H9 (cell line): ENCODE data around the gene LHPP. TPM values are rescaled to one million over a fixed set of nuclear protein-coding genes. Genes with fewer than 3 reads are reported as not detected.

Experiments used
- DNase-seq: peaks from one replicate; pipeline ENCODE4 v3.0.0-alpha.2; 2017
- H2AFZ ChIP-seq: one replicate; pipeline ENCODE4 v1.6.1; 2013; ENCODE audit warnings: mild to moderate bottlenecking, low read length, control low read depth, moderate library complexity
- H2AK5ac ChIP-seq: 2 replicates; pipeline ENCODE4 v1.6.1; 2013; ENCODE audit warnings: low read length, control low read depth, mixed read lengths; ENCODE audit not compliant: insufficient read length
- H2BK120ac ChIP-seq: one replicate; pipeline ENCODE4 v1.6.1; 2013; ENCODE audit warnings: low read depth, mild to moderate bottlenecking, low read length, control low read depth, inconsistent platforms; ENCODE audit not compliant: poor library complexity, severe bottlenecking
- H2BK12ac ChIP-seq: 2 replicates; pipeline ENCODE4 v1.6.1; 2013; ENCODE audit warnings: low read length, control low read depth, mixed read lengths, low read depth; ENCODE audit not compliant: insufficient read length
- H2BK15ac ChIP-seq: 2 replicates; pipeline ENCODE4 v1.6.1; 2013; ENCODE audit warnings: low read depth, low read length, control low read depth
- H2BK20ac ChIP-seq: one replicate; pipeline ENCODE4 v1.6.1; 2013; ENCODE audit warnings: low read depth, mild to moderate bottlenecking, low read length, control low read depth, inconsistent platforms; ENCODE audit not compliant: poor library complexity, severe bottlenecking
- H2BK5ac ChIP-seq: 2 replicates; pipeline ENCODE4 v1.6.1; 2013; ENCODE audit warnings: low read length, control low read depth, mixed read lengths; ENCODE audit not compliant: insufficient read length
- H3K14ac ChIP-seq: 2 replicates; pipeline ENCODE4 v1.6.1; 2013; ENCODE audit warnings: low read length, control low read depth; ENCODE audit not compliant: insufficient read depth
- H3K18ac ChIP-seq: 2 replicates; pipeline ENCODE4 v1.6.1; 2013; ENCODE audit warnings: low read depth, mild to moderate bottlenecking, mixed read lengths, low read length, control low read depth; ENCODE audit not compliant: insufficient read length
- H3K23ac ChIP-seq: 2 replicates; pipeline ENCODE4 v1.6.1; 2013; ENCODE audit warnings: low read length, control low read depth, mixed read lengths, low read depth; ENCODE audit not compliant: insufficient read length
- H3K23me2 ChIP-seq: 2 replicates; pipeline ENCODE4 v1.6.1; 2013; ENCODE audit warnings: low read depth, mild to moderate bottlenecking, mixed read lengths, low read length, control low read depth; ENCODE audit not compliant: insufficient read length, poor library complexity, severe bottlenecking
- H3K27ac ChIP-seq: 2 replicates; pipeline ENCODE4 v1.5.1; 2013; ENCODE audit warnings: low read length, control low read depth, mixed read lengths, low read depth; ENCODE audit not compliant: insufficient read length
- H3K27me3 ChIP-seq: 2 replicates; pipeline ENCODE4 v1.6.1; 2013; ENCODE audit warnings: low read length, control low read depth, inconsistent platforms; ENCODE audit not compliant: insufficient read depth
- H3K4ac ChIP-seq: 2 replicates; pipeline ENCODE4 v1.6.1; 2013; ENCODE audit warnings: low read depth, mild to moderate bottlenecking, control low read depth, inconsistent platforms, low read length, moderate library complexity
- H3K4me1 ChIP-seq: 2 replicates; pipeline ENCODE4 v1.6.1; 2013; ENCODE audit warnings: low read length, control low read depth, inconsistent platforms; ENCODE audit not compliant: insufficient read depth
- H3K4me2 ChIP-seq: 2 replicates; pipeline ENCODE4 v1.6.1; 2013; ENCODE audit warnings: low read length, control low read depth, mixed read lengths; ENCODE audit not compliant: insufficient read length, insufficient read depth
- H3K56ac ChIP-seq: 2 replicates; pipeline ENCODE4 v1.6.1; 2013; ENCODE audit warnings: low read depth, mild to moderate bottlenecking, mixed read lengths, low read length, control low read depth; ENCODE audit not compliant: insufficient read length
- H3K79me1 ChIP-seq: 2 replicates; pipeline ENCODE4 v1.6.1; 2013; ENCODE audit warnings: low read depth, mild to moderate bottlenecking, moderate library complexity, low read length, control low read depth, inconsistent platforms; ENCODE audit not compliant: insufficient read depth, poor library complexity, severe bottlenecking
- H3K79me2 ChIP-seq: 2 replicates; pipeline ENCODE4 v1.6.1; 2013; ENCODE audit warnings: low read length, control low read depth, inconsistent platforms; ENCODE audit not compliant: insufficient read depth
- H3K9ac ChIP-seq: 2 replicates; pipeline ENCODE4 v1.6.1; 2013; ENCODE audit warnings: low read length, control low read depth, mixed read lengths; ENCODE audit not compliant: insufficient read length; ENCODE audit errors: extremely low read depth
- H3K9me3 ChIP-seq: one replicate; pipeline ENCODE4 v1.6.1; 2013; ENCODE audit warnings: low read depth, low read length, inconsistent platforms; ENCODE audit not compliant: control insufficient read depth
- H3T11ph ChIP-seq: one replicate; pipeline ENCODE4 v1.6.1; 2013; ENCODE audit warnings: mild to moderate bottlenecking, low read length, control low read depth, inconsistent platforms
- H4K20me1 ChIP-seq: one replicate; pipeline ENCODE4 v1.6.1; 2013; ENCODE audit not compliant: control insufficient read depth, insufficient read length, insufficient read depth
- H4K5ac ChIP-seq: 2 replicates; pipeline ENCODE4 v1.6.1; 2013; ENCODE audit warnings: low read depth, mild to moderate bottlenecking, mixed read lengths, low read length, control low read depth; ENCODE audit not compliant: insufficient read length
- H4K8ac ChIP-seq: replicated peaks from 2 replicates; pipeline ENCODE4 v1.6.1; 2013; ENCODE audit warnings: low read length, control low read depth, mixed read lengths, low read depth; ENCODE audit not compliant: insufficient read length
- H4K91ac ChIP-seq: 2 replicates; pipeline ENCODE4 v1.6.1; 2013; ENCODE audit warnings: low read depth, mild to moderate bottlenecking, moderate library complexity, mixed read lengths, low read length, control low read depth; ENCODE audit not compliant: insufficient read length
- H3K27ac Mint-ChIP-seq, 3 experiments: 2 replicates in 2 of 3; 3 replicates in 1 of 3; pipeline ENCODE4 v1.8.0; 2020 to 2021; ENCODE audit warnings: mixed read lengths in 3 of 3, mild to moderate bottlenecking in 1 of 3, moderate library complexity in 1 of 3
- H3K27me3 Mint-ChIP-seq: 2 replicates; pipeline ENCODE4 v1.8.0; 2021; ENCODE audit warnings: low read depth, mild to moderate bottlenecking, moderate library complexity, mixed read lengths
- H3K36me3 Mint-ChIP-seq, 3 experiments: 2 replicates in 2 of 3; 3 replicates in 1 of 3; pipeline ENCODE4 v1.8.0; 2020 to 2021; ENCODE audit warnings: low read depth in 3 of 3, mixed read lengths in 3 of 3; ENCODE audit not compliant: insufficient read depth in 1 of 3
- H3K4me1 Mint-ChIP-seq, 2 experiments: 2 replicates each; pipeline ENCODE4 v1.8.0; 2020; ENCODE audit warnings: mixed read lengths in 2 of 2
- H3K4me3 Mint-ChIP-seq, 2 experiments: 2 replicates in 1 of 2; 3 replicates in 1 of 2; pipeline ENCODE4 v1.8.0; 2020 to 2021; ENCODE audit warnings: mild to moderate bottlenecking in 2 of 2, mixed read lengths in 2 of 2, moderate library complexity in 1 of 2
- H3K9me3 Mint-ChIP-seq, 2 experiments: 2 replicates in 1 of 2; 3 replicates in 1 of 2; pipeline ENCODE4 v1.8.0; 2020; ENCODE audit warnings: mild to moderate bottlenecking in 2 of 2, mixed read lengths in 2 of 2, moderate library complexity in 1 of 2
- CTCF ChIP-seq: fragments of 200-600 bp; sonication (generic); conservative IDR thresholded peaks from 3 replicates; pipeline ENCODE4 v1.8.0; 2021; ENCODE audit warnings: antibody characterized with exemption, mild to moderate bottlenecking
- WGBS: extraction: QIAGEN DNeasy Blood & Tissue Kit; methylation state at CpG from one replicate; pipeline ENCODE4 v1.1.7; 2013; ENCODE audit warnings: missing lambda C conversion rate, low lambda C conversion rate, mixed read lengths; ENCODE audit not compliant: insufficient read length; ENCODE audit errors: extremely low coverage; 5-methylcytosine and 5-hydroxymethylcytosine counted together
- total RNA-seq: library from RNA; stranded (reverse); gene quantifications from 2 replicates; pipeline ENCODE4 v1.2.1, GENCODE V29; 2021

LHPP gene
- total RNA-seq, 1 experiment from 2014 or later, result 29.6 TPM

- no peak overlapping the region for H4K5ac ChIP-seq
- no peak overlapping the region for H3K4ac ChIP-seq
- no peak overlapping the region for H3K23ac ChIP-seq
- H3K27me3 ChIP-seq, result no peaks in the 10 kb centered on the region
- no peaks in the 10 kb centered on the region for H3K79me2 ChIP-seq
- no peak overlapping the region for H2BK12ac ChIP-seq
- no peak for TF ChIP-seq CTCF
- H4K91ac ChIP-seq, result no peak overlapping the region
- no peak overlapping the region for H2BK20ac ChIP-seq
- no peak overlapping the region for H2BK15ac ChIP-seq
- Mint-ChIP-seq H3K27me3 (no peaks in the 10 kb centered on the region), H3K4me1 (peaks cover 29 to 47% of the 10 kb centered on the region in 2 experiments), H3K36me3 (0 out of 7 replicates have a peak, but pooled peaks cover 0 to 2% (median 0%) of the 10 kb centered on the region in 3 experiments), H3K4me3 (no peak overlapping the region), H3K27ac (peak overlapping the region in 2 of 3 experiments; percentile 68 to 89; a peak in 2 of 7 replicates), H3K9me3 (no peaks in the 10 kb centered on the region)
- peaks cover 2% of the 10 kb centered on the region for H4K20me1 ChIP-seq
- no peak overlapping the region for H2BK5ac ChIP-seq
- H3K4me1 ChIP-seq, result peaks cover 6% of the 10 kb centered on the region; the same call in 1 of the 2 replicates
- no peak overlapping the region for H3K18ac ChIP-seq
- H4K8ac ChIP-seq, result no peak overlapping the region
- no peak overlapping the region for H2BK120ac ChIP-seq
- H2AK5ac ChIP-seq, result no peak overlapping the region
- no CpG with 5 or more reads among the region's 5 CpGs for WGBS
- H3K79me1 ChIP-seq, result no peaks in the 10 kb centered on the region
- H3K27ac ChIP-seq, result no peak overlapping the region
- no peak overlapping the region for H3T11ph ChIP-seq
- no peak overlapping the region for H3K56ac ChIP-seq
- H3K9me3 ChIP-seq, result no peaks in the 10 kb centered on the region
- DNase-seq, result no peak
- H3K14ac ChIP-seq, result no peak overlapping the region
- H2AFZ ChIP-seq, result no peak overlapping the region
- H3K23me2 ChIP-seq, result no peaks in the 10 kb centered on the region
- H3K4me2 ChIP-seq, result no peak overlapping the region
- H3K9ac ChIP-seq, result no peak overlapping the region
These were observed 187.6 kb downstream of the LHPP start for GRCh38 chr10:124649214-124649613.
